MG63 (cell line): Measurements from ENCODE around the gene REXO4. TPM values are rescaled to one million over a fixed set of nuclear protein-coding genes. Genes with fewer than 3 reads are reported as not detected.

Source experiments
- DNase-seq: peaks from one replicate; pipeline ENCODE4 v3.0.0-alpha.2; 2020
- H3K27me3 ChIP-seq: fragments of 250-450 bp; sonication (Bioruptor Pico); 2 replicates; pipeline ENCODE4 v1.5.1; 2020; ENCODE audit warnings: mild to moderate bottlenecking, moderate library complexity
- H3K36me3 ChIP-seq: fragments of 250-450 bp; sonication (Bioruptor Pico); 2 replicates; pipeline ENCODE4 v1.5.1; 2020; ENCODE audit warnings: mild to moderate bottlenecking, moderate library complexity
- H3K4me3 ChIP-seq: fragments of 250-450 bp; sonication (Bioruptor Pico); 2 replicates; pipeline ENCODE4 v1.5.1; 2020; ENCODE audit warnings: mild to moderate bottlenecking, moderate library complexity
- H3K9me3 ChIP-seq: fragments of 250-450 bp; sonication (Bioruptor Pico); 2 replicates; pipeline ENCODE4 v1.5.1; 2020; ENCODE audit warnings: mild to moderate bottlenecking, moderate library complexity
- total RNA-seq: library from RNA; depleted of rRNA; stranded (reverse); fragments of >200 nt; shearing (Covaris generic); gene quantifications from 2 replicates; pipeline ENCODE4 v1.2.3, GENCODE V29; 2014; ENCODE audit warnings: low replicate concordance

REXO4 gene
- total RNA-seq, 1 experiment from 2014 or later: 36.0 TPM

- no peak overlapping the region for H3K4me3 ChIP-seq
- no peak for DNase-seq
- H3K36me3 ChIP-seq: no peaks in the 10 kb centered on the region
- no peaks in the 10 kb centered on the region for H3K9me3 ChIP-seq
- H3K27me3 ChIP-seq: no peaks in the 10 kb centered on the region
Measured at GRCh38 chr9:133429641-133430161, 11.9 kb upstream of the REXO4 start.

- no peak overlapping the region for H3K4me3 ChIP-seq
- no peaks in the 10 kb centered on the region for H3K36me3 ChIP-seq
- DNase-seq: no peak
- H3K27me3 ChIP-seq: no peaks in the 10 kb centered on the region
- no peaks in the 10 kb centered on the region for H3K9me3 ChIP-seq
Measured at GRCh38 chr9:133429214-133429613, 11.4 kb upstream of the REXO4 start.

DNA sequence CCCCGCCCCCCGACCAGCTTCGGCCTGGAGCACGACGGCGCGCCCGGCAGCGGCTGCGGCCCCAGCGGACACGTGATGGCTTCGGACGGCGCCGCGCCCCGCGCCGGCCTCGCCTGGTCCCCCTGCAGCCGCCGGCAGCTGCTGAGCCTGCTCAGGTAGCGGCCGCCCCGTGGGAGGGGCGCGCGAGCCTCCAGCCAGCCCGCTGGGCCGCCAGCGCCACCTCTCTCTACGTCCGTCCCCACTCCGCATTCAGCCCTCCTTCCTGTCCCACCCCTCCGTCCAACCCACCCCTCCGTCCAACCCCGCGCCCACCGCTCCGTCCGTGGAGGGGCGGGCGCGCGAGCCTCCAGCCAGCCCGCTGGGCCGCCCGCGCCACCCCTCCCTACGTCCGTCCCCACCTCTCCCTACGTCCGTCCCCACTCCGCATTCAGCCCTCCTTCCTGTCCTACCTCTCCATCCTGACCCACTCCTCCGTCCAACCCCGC is 10.8 kb upstream of the REXO4 start:
- Histone ChIP-seq H3K36me3 (no peaks in the 10 kb centered on the region), H3K27me3 (no peaks in the 10 kb centered on the region), H3K4me3 (no peak overlapping the region), H3K9me3 (no peaks in the 10 kb centered on the region)
- no peak for DNase-seq

DNA sequence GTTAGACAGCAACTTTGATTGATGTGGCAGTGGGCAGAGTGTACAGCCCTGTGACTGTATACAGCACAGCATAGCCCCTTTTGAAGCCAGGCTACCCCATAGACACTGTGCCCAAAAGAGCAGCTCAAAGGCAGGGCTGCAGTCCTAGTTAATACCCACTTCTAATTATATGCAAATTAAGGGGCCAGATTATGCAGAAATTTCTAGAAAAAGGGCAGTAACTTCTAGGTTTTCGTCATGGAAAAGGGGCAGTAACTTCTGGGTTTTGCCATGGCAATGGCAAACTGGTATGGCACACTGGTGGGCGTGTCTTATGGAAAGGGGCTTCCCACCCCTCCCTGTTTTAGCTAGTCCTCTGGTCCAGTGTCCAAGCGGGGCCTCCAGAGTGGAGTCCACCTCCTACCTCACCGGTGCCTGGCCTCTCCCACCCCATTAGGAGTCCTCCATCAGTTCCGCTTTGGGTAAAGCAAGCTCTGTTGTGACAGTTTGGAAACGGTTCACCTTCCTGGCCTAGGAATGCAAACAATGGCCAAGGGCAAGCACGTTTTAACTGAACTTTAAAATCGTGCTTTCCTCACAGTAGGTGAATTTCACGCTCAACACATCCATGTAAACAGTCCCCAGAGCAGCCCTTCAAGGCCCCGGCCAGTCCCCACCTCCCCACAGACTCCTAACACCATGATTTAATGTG is 10.0 kb upstream of the REXO4 start:
- DNase-seq: no peak
- Histone ChIP-seq H3K36me3 (no peaks in the 10 kb centered on the region), H3K4me3 (no peak overlapping the region), H3K27me3 (no peaks in the 10 kb centered on the region), H3K9me3 (no peaks in the 10 kb centered on the region)

DNA sequence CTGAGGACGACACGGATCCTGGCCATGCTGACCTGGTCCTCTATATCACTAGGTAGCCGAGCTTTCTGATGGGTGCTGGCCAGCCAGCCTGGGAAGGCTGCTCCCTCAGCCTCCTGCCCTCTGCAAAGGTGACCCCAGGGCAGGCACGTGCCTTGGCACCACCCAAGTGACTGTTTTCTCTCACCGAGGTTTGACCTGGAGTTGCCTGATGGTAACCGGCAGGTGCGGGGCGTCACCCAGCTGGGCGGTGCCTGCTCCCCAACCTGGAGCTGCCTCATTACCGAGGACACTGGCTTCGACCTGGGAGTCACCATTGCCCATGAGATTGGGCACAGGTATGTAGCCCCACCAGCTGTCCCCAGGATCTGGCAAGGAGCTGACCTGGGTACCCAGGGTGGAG is 8.2 kb upstream of the REXO4 start:
- H3K27me3 ChIP-seq: no peaks in the 10 kb centered on the region
- no peak overlapping the region for H3K4me3 ChIP-seq
- no peaks in the 10 kb centered on the region for H3K9me3 ChIP-seq
- no peak for DNase-seq
- no peaks in the 10 kb centered on the region for H3K36me3 ChIP-seq

GRCh38 chr9:133425049-133425632 is 7.3 kb upstream of the REXO4 start:
- Histone ChIP-seq H3K27me3 (no peaks in the 10 kb centered on the region), H3K36me3 (no peaks in the 10 kb centered on the region), H3K9me3 (no peaks in the 10 kb centered on the region), H3K4me3 (no peak overlapping the region)
- DNase-seq: no peak

- no peaks in the 10 kb centered on the region for H3K9me3 ChIP-seq
- no peaks in the 10 kb centered on the region for H3K36me3 ChIP-seq
- no peak overlapping the region for H3K4me3 ChIP-seq
- no peaks in the 10 kb centered on the region for H3K27me3 ChIP-seq
- DNase-seq: no peak
Measured at GRCh38 chr9:133424187-133424586, 6.4 kb upstream of the REXO4 start.

DNA sequence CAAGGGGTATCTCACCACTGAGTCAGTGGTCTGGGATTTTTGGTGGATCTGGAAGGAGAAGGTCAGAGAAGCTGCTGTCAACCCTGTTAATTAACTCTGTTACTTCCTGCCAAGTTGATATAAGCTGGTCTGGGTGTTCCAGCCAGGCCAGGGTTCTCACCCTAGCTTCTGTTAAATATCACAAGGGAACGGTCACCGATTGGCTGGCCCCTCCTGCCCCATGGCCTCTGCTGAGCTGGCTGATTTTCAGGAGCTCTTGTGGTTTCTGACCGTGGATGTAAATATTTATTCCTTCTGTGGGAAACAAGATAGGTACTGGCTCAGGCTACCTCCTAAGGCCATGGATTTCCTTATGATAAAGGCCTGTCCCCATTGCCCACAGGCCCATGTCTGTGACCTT is 5.4 kb upstream of the REXO4 start:
- no peak overlapping the region for H3K4me3 ChIP-seq
- no peaks in the 10 kb centered on the region for H3K27me3 ChIP-seq
- no peak for DNase-seq
- no peaks in the 10 kb centered on the region for H3K9me3 ChIP-seq
- no peaks in the 10 kb centered on the region for H3K36me3 ChIP-seq

DNA sequence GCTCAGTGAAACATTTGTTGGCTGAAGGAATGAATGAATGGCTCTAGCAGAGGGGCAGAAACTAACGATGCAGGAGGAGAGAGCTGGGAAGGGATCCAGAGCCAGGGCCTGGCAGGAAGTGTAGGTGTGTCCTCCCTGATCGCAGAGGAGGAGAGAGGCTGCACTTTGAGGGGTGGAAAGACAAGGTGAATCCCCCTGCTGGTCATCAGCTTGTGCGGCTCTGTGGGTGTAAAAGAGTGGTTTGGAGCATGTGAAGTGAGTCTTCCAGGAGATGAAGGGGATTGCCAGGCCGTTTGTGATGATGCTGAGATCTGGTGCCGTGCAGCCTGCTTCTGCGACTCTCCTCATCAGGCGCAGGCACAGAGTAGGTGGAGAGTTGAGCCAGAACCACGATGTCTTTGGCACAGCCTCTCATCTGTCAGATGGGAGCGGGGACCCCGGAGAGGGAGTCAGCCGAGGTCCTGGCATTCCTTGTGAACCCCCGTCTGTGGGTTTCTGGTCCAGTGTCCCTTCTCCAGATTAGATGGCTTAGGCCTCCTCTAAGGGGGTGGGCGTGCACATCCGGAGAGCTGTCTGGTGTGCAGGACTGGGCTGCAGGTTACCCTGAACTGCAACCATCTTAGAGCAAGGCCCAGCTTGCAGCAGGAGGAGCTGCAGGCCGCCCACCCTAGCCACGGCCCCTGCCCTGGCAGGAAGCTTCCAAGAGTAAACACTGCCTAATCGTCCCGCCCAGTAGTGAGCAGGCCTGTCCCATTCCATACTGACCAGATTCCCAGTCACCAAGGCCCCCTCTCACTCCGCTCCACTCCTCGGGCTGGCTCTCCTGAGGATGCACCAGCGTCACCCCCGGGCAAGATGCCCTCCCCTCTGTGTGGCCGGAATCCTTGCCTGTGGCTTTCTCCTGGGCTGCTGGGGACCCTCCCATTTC is 4.1 kb upstream of the REXO4 start, which contains the start of gene ADAMTS13:
ADAMTS13 (plus strand) TSS at position 753 of the 928 bp plus-strand sequence; CDS start at position 830, 77 bp downstream.
- DNase-seq: no peak

GRCh38 chr9:133420392-133420827 is 2.6 kb upstream of the REXO4 start:
- Histone ChIP-seq H3K4me3 (no peak overlapping the region), H3K27me3 (no peaks in the 10 kb centered on the region), H3K36me3 (peaks cover 14% of the 10 kb centered on the region), H3K9me3 (no peaks in the 10 kb centered on the region)
- DNase-seq: no peak

More for the DNA sequence above, 4.1 kb upstream of the REXO4 start, which contains the start of gene ADAMTS13:
- Histone ChIP-seq H3K36me3 (no peaks in the 10 kb centered on the region), H3K9me3 (no peaks in the 10 kb centered on the region), H3K27me3 (no peaks in the 10 kb centered on the region), H3K4me3 (no peak within 1 kb of the TSS)

GRCh38 chr9:133419005-133419404 is 1.2 kb upstream of the REXO4 start:
- peak overlapping the region; percentile 85 for H3K4me3 ChIP-seq
- peaks cover 26% of the 10 kb centered on the region for H3K36me3 ChIP-seq

DNA sequence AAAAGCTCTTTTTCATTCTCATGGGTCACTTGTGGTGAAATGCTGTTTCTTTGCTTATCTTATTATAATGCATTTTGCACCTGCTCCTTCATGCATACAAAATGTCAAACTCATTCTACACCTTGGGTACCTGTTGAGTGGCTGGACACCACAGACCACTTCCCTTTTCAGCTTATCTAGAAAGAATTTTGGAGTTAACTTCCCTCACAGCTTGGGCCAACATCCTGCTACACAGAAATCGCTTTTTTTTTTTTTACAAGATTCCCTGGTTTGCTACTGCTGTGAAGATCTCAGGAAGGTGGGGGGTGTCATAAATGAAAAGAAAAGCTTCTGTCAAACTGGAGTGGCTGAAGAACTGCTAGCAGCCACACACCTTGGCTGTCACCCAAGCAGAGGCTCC is 2.6 kb downstream of the REXO4 start:
- Histone ChIP-seq H3K9me3 (no peaks in the 10 kb centered on the region), H3K27me3 (no peaks in the 10 kb centered on the region), H3K4me3 (no peak overlapping the region), H3K36me3 (peaks cover 57% of the 10 kb centered on the region)
- no peak for DNase-seq

More at GRCh38 chr9:133419005-133419404, 1.2 kb upstream of the REXO4 start:
- H3K27me3 ChIP-seq: no peaks in the 10 kb centered on the region
- no peaks in the 10 kb centered on the region for H3K9me3 ChIP-seq
- DNase-seq: no peak

DNA sequence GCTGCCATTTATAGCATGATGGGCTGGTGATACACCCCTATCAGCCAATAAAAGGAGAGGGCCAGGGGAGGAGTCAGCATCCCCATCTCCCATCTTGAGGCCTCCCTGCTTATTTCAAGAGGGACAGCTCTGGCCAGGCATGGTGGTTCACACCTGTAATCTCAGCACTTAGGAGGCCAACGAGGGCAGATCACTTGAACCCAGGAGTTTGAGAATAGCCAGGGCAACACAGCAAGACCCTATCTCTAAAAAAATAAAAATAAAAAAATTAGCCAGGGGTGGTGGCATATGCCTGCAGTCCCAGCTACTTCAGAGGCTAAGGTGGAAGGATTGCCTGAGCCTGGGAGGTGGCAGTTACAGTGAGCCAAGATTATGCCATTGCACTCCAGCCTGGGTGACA is 9.8 kb downstream of the REXO4 start:
- H3K36me3 ChIP-seq: peaks cover 57% of the 10 kb centered on the region

DNA sequence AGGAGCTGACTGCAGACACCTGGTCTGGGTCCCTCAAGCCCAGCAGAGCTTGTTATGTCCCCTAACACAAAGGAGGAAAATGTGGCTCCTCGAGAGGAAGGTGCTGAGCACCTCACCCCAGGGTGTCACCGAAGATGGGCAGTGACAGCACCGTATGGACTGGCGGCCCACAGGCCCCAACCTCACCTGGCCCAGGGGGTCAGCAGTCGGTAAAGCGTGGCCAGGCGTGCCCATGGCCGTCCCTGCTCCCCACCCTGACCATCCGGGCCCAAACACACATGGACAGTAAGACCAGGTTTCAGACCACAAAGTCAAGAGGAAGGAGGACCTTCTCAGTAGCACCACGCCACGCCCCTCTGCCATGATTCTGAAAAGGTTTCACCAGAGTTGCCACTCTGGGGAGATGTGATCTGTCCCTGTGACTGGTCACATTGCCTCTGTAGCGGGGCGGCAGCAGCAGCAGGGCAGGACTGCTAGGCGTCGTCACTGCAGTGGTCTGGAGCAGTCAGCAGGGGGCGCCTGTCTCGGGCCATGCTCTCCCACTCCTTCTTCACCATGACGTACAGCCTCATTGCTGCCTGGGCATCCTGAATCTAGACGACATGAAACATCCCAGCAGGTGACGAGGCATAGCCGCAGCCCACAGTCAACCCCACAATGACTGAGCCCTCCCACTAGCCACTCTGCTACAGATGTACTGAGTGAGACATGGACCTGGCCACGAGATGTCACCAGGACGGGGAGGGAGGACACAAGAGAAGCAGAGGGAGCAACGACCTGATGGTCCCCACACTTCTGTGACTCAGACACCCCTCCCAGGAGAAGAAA is 11.1 kb downstream of the REXO4 start:
- no peaks in the 10 kb centered on the region for H3K9me3 ChIP-seq
- H3K36me3 ChIP-seq: peaks cover 46% of the 10 kb centered on the region
- no peaks in the 10 kb centered on the region for H3K27me3 ChIP-seq
- H3K4me3 ChIP-seq: no peak overlapping the region
- DNase-seq: peak; percentile 53

More for the DNA sequence above, 9.8 kb downstream of the REXO4 start:
- no peaks in the 10 kb centered on the region for H3K27me3 ChIP-seq
- no peak for DNase-seq
- H3K9me3 ChIP-seq: no peaks in the 10 kb centered on the region
- no peak overlapping the region for H3K4me3 ChIP-seq

GRCh38 chr9:133405508-133406438 is 12.0 kb downstream of the REXO4 start:
- H3K27me3 ChIP-seq: no peaks in the 10 kb centered on the region
- no peak overlapping the region for H3K4me3 ChIP-seq
- no peaks in the 10 kb centered on the region for H3K9me3 ChIP-seq
- H3K36me3 ChIP-seq: peaks cover 40% of the 10 kb centered on the region
- DNase-seq: no peak
